ENCODE data around the gene NADK2. TPM values are rescaled to one million over a fixed set of nuclear protein-coding genes. Genes with fewer than 3 reads are reported as not detected.

NADK2 gene
- total RNA-seq, 1 experiment from 2014 or later, result 12.2 TPM

DNA sequence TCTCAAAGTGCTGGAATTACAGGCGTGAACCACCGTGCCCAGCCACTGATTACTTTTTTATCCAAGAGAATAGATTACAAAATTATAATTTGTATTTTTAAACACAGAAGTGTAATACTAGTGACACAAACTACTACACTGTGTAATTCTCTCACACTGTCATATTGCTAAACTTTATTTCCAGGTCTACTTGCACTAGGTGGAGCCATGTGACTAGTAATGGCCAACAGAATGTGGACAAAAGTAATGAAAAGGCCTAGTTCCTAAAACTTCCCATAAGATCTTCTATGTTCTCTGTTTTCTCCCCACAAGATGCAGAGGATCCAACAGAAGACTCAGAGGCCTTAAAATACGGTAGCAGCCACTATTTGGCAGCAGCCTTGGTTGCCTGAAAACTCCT lies 27.3 kb downstream of the NADK2 start:
- H2BK12ac ChIP-seq (ENCODE audit: insufficient read length, low read depth, low read length), result no peak overlapping the region
- no peaks in the 10 kb centered on the region for H3K4me1 Mint-ChIP-seq
- DNase-seq, result no peak
- H3K27me3 Mint-ChIP-seq (ENCODE audit: low read depth), result no peaks in the 10 kb centered on the region
- no peak overlapping the region for H3K4ac ChIP-seq (ENCODE audit: low read depth, low read length)
- H3K18ac ChIP-seq (ENCODE audit: insufficient read length, low read depth, low read length), result no peak overlapping the region
- no peaks in the 10 kb centered on the region for H3K23me2 ChIP-seq (ENCODE audit: insufficient read length, low read depth, low read length, poor library complexity, severe bottlenecking)
- no peak overlapping the region for H3K56ac ChIP-seq (ENCODE audit: insufficient read length, low read depth, low read length)
- no peak overlapping the region for H2AK5ac ChIP-seq (ENCODE audit: insufficient read length, low read length)
- H4K5ac ChIP-seq (ENCODE audit: insufficient read length, low read depth, low read length), result no peak overlapping the region
- WGBS (ENCODE audit: extremely low coverage, insufficient read length, low lambda C conversion rate), result no CpG with 5 or more reads among the region's 3 CpGs
- H2BK20ac ChIP-seq (ENCODE audit: low read depth, low read length, poor library complexity, severe bottlenecking), result no peak overlapping the region
- no peak overlapping the region for H3K23ac ChIP-seq (ENCODE audit: insufficient read length, low read depth, low read length)
- H3K9ac ChIP-seq (ENCODE audit: extremely low read depth, insufficient read length, low read length), result no peak overlapping the region
- H3K4me2 ChIP-seq (ENCODE audit: insufficient read depth, insufficient read length, low read length), result no peak overlapping the region
- no peaks in the 10 kb centered on the region for H4K20me1 ChIP-seq (ENCODE audit: control insufficient read depth, insufficient read depth, insufficient read length)
- no peak overlapping the region for H3K4me3 Mint-ChIP-seq
- no peak overlapping the region for H2AFZ ChIP-seq (ENCODE audit: low read length)
- no peak overlapping the region for H4K91ac ChIP-seq (ENCODE audit: insufficient read length, low read depth, low read length)
- no peak overlapping the region for H3K14ac ChIP-seq (ENCODE audit: insufficient read depth, low read length)
- H3K27me3 ChIP-seq (ENCODE audit: insufficient read depth, low read length), result no peaks in the 10 kb centered on the region
- no peaks in the 10 kb centered on the region for H3K79me1 ChIP-seq (ENCODE audit: insufficient read depth, low read depth, low read length, poor library complexity, severe bottlenecking)
- no peak overlapping the region for H4K8ac ChIP-seq (replicated peaks; ENCODE audit: insufficient read length, low read depth, low read length)
- H3K36me3 Mint-ChIP-seq (ENCODE audit: insufficient read depth in 1 of 3, low read depth in 3 of 3), result peaks cover 0 to 2% (median 2%) of the 10 kb centered on the region in 3 experiments; a peak in 1 of 7 replicates
- H3K9me3 Mint-ChIP-seq, result no peaks in the 10 kb centered on the region
- no peak overlapping the region for H3T11ph ChIP-seq (ENCODE audit: low read length)
- no peak overlapping the region for H2BK120ac ChIP-seq (ENCODE audit: low read depth, low read length, poor library complexity, severe bottlenecking)
- no peak overlapping the region for H2BK15ac ChIP-seq (ENCODE audit: low read depth, low read length)
- no peaks in the 10 kb centered on the region for H3K79me2 ChIP-seq (ENCODE audit: insufficient read depth, low read length)
- no peak overlapping the region for H3K27ac Mint-ChIP-seq
- TF ChIP-seq, protein P1, sequence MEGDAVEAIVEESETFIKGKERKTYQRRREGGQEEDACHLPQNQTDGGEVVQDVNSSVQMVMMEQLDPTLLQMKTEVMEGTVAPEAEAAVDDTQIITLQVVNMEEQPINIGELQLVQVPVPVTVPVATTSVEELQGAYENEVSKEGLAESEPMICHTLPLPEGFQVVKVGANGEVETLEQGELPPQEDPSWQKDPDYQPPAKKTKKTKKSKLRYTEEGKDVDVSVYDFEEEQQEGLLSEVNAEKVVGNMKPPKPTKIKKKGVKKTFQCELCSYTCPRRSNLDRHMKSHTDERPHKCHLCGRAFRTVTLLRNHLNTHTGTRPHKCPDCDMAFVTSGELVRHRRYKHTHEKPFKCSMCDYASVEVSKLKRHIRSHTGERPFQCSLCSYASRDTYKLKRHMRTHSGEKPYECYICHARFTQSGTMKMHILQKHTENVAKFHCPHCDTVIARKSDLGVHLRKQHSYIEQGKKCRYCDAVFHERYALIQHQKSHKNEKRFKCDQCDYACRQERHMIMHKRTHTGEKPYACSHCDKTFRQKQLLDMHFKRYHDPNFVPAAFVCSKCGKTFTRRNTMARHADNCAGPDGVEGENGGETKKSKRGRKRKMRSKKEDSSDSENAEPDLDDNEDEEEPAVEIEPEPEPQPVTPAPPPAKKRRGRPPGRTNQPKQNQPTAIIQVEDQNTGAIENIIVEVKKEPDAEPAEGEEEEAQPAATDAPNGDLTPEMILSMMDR (conservative IDR thresholded peaks at IDR 0.05), result peak; percentile 25; the same call in 1 of the 3 replicates
- H2BK5ac ChIP-seq (ENCODE audit: insufficient read length, low read length), result no peak overlapping the region
- no peaks in the 10 kb centered on the region for H3K9me3 ChIP-seq (ENCODE audit: control insufficient read depth, low read depth, low read length)
- H3K27ac ChIP-seq (ENCODE audit: insufficient read length, low read depth, low read length), result no peak overlapping the region
- no peaks in the 10 kb centered on the region for H3K4me1 ChIP-seq (ENCODE audit: insufficient read depth, low read length)
